K562 (cell line): ENCODE results near the gene PRKAG1. TPM values are rescaled to one million over a fixed set of nuclear protein-coding genes. Genes with fewer than 3 reads are reported as not detected.

Experiments
- ETS2 ChIP-seq: IDR thresholded peaks from 2 replicates; pipeline ENCODE4 v1.6.1; 2016; ENCODE audit warnings: borderline replicate concordance, missing genetic modification characterization, mild to moderate bottlenecking, moderate library complexity, missing compliant biosample characterization; ENCODE audit not compliant: poor library complexity, severe bottlenecking
- FUS ChIP-seq: fragments of 200-400 bp; formaldehyde crosslinking; optimal IDR thresholded peaks from 2 replicates; pipeline ENCODE3; 2017; ENCODE audit warnings: low read depth, low read length
- MAX ChIP-seq: sonication (generic); formaldehyde crosslinking; IDR thresholded peaks from 2 replicates; pipeline ENCODE4 v1.9.0; 2022; ENCODE audit warnings: mild to moderate bottlenecking, missing genetic modification reagents
- MXI1 ChIP-seq: IDR thresholded peaks from 2 replicates; pipeline ENCODE4 v1.6.1; 2011; ENCODE audit warnings: low read depth, mild to moderate bottlenecking, improper control_type of control experiment, low read length
- NFE2 ChIP-seq: IDR thresholded peaks from 2 replicates; pipeline ENCODE4 v1.6.1; 2014; ENCODE audit warnings: antibody characterized with exemption, low read depth
- RERE ChIP-seq: sonication (generic); formaldehyde crosslinking; IDR thresholded peaks from 2 replicates; pipeline ENCODE4 v1.8.0; 2023; ENCODE audit warnings: missing genetic modification reagents, mild to moderate bottlenecking, borderline replicate concordance
- RHOXF2B ChIP-seq: fragments of 250-450 bp; sonication (Bioruptor Pico); conservative IDR thresholded peaks from 2 replicates; pipeline ENCODE4 v1.5.1; 2021
- ZFP1 ChIP-seq: fragments of 450-650 bp; formaldehyde crosslinking; IDR thresholded peaks from 2 replicates; pipeline ENCODE4 v1.4.0; 2020; ENCODE audit warnings: mild to moderate bottlenecking, mixed read lengths
- polyA plus RNA-seq, 8 experiments: library from polyadenylated mRNA; depleted of rRNA in 4 of 8; stranded (reverse) in 5 of 8; unstranded in 3 of 8; fragments of >200 nt; fragmentation: Nextera tagmentation in 2 of 8; fragmentation: Illumina TruSeq in 1 of 8; extraction: Ambion mirVana in 2 of 8; extraction: Trizol in 1 of 8; gene quantifications; 2 replicates each; pipeline versions ENCODE4 v1.2.1 to v1.2.3, GENCODE V29; 2011 to 2014; ENCODE audit warnings: inconsistent platforms in 1 of 8, missing spikeins in 1 of 8
- total RNA-seq, 7 experiments: library from RNA; depleted of rRNA in 6 of 7; stranded (reverse); fragments of >200 nt in 6 of 7; fragmentation: Illumina TruSeq in 2 of 7; extraction: Trizol in 2 of 7; gene quantifications; 2 replicates each; pipeline versions ENCODE4 v1.2.1 to v1.2.3, GENCODE V29; 2011 to 2021; ENCODE audit warnings: low replicate concordance in 1 of 7
- TF ChIP-seq, protein P1 (sequence below), 2 experiments: fragments of 450-650 bp; IDR thresholded peaks; 2 replicates each; pipeline ENCODE4 v1.6.1; 2016; ENCODE audit warnings: mild to moderate bottlenecking in 2 of 2, borderline replicate concordance in 1 of 2, low read depth in 1 of 2, moderate library complexity in 1 of 2
- TF ChIP-seq, protein P2 (sequence below): fragments of 450-650 bp; conservative IDR thresholded peaks from 2 replicates; pipeline ENCODE4 v1.6.1; 2016; ENCODE audit warnings: missing genetic modification characterization, low read depth, mild to moderate bottlenecking, missing compliant biosample characterization, moderate library complexity
- TF ChIP-seq, protein P3 (sequence below), 2 experiments: fragments of 450-650 bp; conservative IDR thresholded peaks; 2 replicates each; pipeline ENCODE4 v1.6.1; 2017; ENCODE audit warnings: mild to moderate bottlenecking in 2 of 2, moderate library complexity in 2 of 2

Gene PRKAG1
- total and polyA plus RNA-seq, 9 of the 15 experiments (the other 6 are each of a cell fraction or from before 2014, with no cell fraction given), result 51.1 to 126 (median 79.1) TPM

DNA sequence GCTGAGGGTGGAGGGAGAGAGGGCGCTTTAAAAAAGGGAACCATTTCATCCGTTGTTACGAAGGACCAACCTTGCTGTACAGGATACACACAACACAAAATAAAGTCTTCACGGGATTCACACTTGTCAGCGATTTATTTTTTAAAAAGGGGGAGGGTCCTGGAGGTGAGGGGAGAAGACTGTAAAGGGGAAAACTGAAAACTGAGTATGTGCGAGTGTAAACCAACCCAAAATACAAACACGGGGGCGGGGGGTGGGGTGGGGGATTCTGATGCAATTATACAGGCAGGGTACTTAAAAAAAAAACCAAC lies 499 bp upstream of the PRKAG1 start (continued):
- TF ChIP-seq RERE (no peak), MAX (no peak), RHOXF2B (no peak), NFE2 (no peak), ZFP1 (CRISPR knock-in tag) (no peak), FUS (no peak), ETS2 (tag) (no peak), MXI1 (no peak)
- TF ChIP-seq, protein P1, sequence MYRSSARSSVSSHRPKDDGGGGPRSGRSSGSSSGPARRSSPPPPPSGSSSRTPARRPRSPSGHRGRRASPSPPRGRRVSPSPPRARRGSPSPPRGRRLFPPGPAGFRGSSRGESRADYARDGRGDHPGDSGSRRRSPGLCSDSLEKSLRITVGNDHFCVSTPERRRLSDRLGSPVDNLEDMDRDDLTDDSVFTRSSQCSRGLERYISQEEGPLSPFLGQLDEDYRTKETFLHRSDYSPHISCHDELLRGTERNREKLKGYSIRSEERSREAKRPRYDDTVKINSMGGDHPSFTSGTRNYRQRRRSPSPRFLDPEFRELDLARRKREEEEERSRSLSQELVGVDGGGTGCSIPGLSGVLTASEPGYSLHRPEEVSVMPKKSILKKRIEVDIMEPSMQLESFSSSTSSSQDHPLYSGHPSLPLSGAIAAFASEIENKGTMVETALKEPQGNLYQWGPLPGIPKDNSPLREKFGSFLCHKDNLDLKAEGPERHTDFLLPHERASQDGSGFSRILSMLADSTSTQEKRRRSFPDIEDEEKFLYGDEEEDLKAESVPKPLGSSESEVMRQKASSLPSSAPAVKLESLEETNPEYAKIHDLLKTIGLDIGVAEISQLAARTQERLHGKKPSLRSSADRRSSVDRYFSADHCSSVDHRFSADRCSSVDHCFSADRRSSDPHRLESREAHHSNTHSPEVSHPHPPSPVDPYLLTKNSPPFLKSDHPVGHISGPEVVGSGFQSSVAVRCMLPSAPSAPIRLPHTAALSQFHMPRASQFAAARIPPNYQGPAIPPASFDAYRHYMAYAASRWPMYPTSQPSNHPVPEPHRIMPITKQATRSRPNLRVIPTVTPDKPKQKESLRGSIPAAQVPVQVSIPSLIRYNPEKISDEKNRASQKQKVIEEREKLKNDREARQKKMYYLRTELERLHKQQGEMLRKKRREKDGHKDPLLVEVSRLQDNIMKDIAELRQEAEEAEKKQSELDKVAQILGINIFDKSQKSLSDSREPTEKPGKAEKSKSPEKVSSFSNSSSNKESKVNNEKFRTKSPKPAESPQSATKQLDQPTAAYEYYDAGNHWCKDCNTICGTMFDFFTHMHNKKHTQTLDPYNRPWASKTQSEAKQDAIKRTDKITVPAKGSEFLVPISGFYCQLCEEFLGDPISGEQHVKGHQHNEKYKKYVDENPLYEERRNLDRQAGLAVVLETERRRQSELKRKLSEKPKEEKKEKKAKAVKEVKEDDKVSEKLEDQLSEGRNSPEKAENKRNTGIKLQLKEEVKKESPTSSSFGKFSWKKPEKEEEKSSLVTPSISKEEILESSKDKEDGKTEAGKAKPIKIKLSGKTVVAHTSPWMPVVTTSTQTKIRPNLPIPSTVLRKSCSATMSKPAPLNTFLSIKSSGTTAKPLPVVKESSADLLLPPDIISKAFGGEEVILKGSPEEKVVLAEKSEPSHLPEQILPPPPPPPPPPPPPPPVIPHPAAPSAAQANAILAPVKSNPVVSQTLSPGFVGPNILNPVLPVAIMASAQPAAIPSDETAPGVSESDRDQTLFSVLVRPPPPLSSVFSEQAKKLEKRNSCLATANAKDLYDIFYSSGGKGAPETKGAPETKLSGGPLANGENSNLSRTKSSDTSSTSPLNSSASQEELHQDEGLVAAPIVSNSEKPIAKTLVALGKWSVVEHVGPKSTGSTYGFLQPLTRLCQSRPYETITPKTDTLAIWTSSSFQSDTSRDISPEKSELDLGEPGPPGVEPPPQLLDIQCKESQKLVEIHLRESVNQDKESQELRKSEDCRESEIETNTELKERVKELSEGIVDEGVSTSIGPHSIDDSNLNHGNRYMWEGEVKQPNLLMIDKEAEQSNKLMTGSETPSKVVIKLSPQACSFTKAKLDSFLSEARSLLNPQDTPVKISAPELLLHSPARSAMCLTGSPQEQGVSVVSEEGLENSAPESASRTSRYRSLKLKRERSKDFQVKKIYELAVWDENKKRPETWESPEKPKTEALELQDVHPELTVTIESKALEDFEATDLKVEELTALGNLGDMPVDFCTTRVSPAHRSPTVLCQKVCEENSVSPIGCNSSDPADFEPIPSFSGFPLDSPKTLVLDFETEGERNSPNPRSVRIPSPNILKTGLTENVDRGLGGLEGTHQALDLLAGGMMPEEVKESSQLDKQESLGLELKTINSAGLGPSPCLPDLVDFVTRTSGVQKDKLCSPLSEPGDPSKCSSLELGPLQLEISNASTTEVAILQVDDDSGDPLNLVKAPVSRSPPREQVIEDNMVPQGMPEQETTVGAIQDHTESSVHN (IDR thresholded peaks at IDR 0.05; ENCODE audit: borderline replicate concordance in 1 of 2, low read depth in 1 of 2), result peak in 1 of 2 experiments; percentile 26; a peak in 1 of 4 replicates
- TF ChIP-seq, protein P2, sequence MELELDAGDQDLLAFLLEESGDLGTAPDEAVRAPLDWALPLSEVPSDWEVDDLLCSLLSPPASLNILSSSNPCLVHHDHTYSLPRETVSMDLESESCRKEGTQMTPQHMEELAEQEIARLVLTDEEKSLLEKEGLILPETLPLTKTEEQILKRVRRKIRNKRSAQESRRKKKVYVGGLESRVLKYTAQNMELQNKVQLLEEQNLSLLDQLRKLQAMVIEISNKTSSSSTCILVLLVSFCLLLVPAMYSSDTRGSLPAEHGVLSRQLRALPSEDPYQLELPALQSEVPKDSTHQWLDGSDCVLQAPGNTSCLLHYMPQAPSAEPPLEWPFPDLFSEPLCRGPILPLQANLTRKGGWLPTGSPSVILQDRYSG (tag), result 0 out of 2 replicates have a peak, but pooled peaks have one; percentile 12
- TF ChIP-seq, protein P3, sequence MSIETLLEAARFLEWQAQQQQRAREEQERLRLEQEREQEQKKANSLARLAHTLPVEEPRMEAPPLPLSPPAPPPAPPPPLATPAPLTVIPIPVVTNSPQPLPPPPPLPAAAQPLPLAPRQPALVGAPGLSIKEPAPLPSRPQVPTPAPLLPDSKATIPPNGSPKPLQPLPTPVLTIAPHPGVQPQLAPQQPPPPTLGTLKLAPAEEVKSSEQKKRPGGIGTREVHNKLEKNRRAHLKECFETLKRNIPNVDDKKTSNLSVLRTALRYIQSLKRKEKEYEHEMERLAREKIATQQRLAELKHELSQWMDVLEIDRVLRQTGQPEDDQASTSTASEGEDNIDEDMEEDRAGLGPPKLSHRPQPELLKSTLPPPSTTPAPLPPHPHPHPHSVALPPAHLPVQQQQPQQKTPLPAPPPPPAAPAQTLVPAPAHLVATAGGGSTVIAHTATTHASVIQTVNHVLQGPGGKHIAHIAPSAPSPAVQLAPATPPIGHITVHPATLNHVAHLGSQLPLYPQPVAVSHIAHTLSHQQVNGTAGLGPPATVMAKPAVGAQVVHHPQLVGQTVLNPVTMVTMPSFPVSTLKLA (conservative IDR thresholded peaks at IDR 0.05), result no peak
